GM23248 (cell line): ENCODE data around the gene CLIC4.

ENCODE experiments used
- EZH2 ChIP-seq: fragments of 200-600 bp; sonication (generic); IDR thresholded peaks from 2 replicates; pipeline ENCODE4 v1.6.1; 2018; ENCODE audit warnings: antibody characterized with exemption, mild to moderate bottlenecking; ENCODE audit not compliant: insufficient read depth, poor library complexity, severe bottlenecking
- EZH2phosphoT487 ChIP-seq: fragments of 200-600 bp; sonication (generic); IDR thresholded peaks from 2 replicates; pipeline ENCODE4 v1.6.1; 2018; ENCODE audit warnings: antibody characterized with exemption, moderate library complexity, mild to moderate bottlenecking, low read depth; ENCODE audit not compliant: insufficient read depth

DNA sequence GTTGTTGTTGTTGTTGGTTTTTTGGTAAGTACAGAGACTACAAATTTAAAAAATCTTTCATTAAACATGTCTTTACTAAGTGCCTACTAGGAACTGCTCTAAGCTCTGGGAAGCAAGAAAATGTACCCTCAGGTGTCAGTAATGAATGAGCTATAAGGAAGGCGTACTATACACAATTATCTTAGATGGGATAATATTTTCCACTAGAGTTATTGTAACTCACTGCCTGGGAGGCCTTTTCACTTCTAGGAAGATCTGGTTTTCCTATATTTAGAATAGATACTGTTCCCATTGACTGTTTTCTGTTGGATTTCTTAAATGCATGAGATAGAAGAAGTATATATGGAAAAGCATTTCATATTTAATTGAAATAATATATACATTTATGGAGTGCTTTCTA is 19.6 kb downstream of the CLIC4 start:
- TF ChIP-seq EZH2 (no peak), EZH2phosphoT487 (no peak)
